PFSK-1 (cell line): ENCODE results near the gene ZFYVE19.

Experiments
- FOXP2 ChIP-seq: optimal IDR thresholded peaks from 2 replicates; pipeline ENCODE3; 2011; ENCODE audit warnings: borderline replicate concordance, control low read depth, inconsistent platforms; ENCODE audit not compliant: insufficient read depth; ENCODE audit errors: extremely low read length, extremely low read depth
- POLR2AphosphoS5 ChIP-seq: IDR thresholded peaks from 2 replicates; pipeline ENCODE4 v1.6.1; 2012; ENCODE audit warnings: low read depth, mild to moderate bottlenecking, control low read depth, low read length, moderate library complexity
- SIN3A ChIP-seq: IDR thresholded peaks from 2 replicates; pipeline ENCODE4 v1.6.1; 2012; ENCODE audit warnings: mild to moderate bottlenecking, low read length, moderate library complexity, borderline replicate concordance; ENCODE audit not compliant: insufficient read depth
- TAF1 ChIP-seq: IDR thresholded peaks from 2 replicates; pipeline ENCODE4 v1.6.1; 2012; ENCODE audit warnings: low read length, control low read depth, borderline replicate concordance; ENCODE audit not compliant: insufficient read depth
- TF ChIP-seq, protein P1 (sequence below), 2 experiments: IDR thresholded peaks; 2 replicates each; pipeline versions ENCODE4 v1.6.1 to v1.8.0; 2011 to 2012; ENCODE audit warnings: low read depth in 2 of 2, low read length in 2 of 2, control low read depth in 1 of 2, inconsistent platforms in 1 of 2, mild to moderate bottlenecking in 1 of 2, moderate library complexity in 1 of 2; ENCODE audit not compliant: insufficient read depth in 1 of 2

ZFYVE19 gene

DNA sequence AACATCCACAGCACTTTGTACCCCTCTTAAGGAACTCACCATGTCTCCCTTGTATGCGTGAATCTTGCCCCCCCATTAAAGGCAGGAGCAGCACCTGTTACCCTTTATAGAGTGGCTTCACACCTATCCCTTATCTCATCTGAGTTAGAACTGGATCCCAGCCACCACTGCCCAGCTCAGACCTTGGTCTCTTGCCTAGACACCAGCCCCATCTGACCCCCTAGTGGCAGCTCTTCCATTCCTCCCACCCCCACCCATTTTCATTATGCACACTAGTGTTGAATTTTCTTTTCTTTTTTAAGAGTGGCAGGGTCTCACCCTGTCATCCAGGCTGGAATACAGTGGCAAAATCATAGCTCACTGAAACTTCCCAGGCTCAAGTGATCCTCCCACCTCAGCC is 3.2 kb upstream of the ZFYVE19 start:
- no peak for TF ChIP-seq TAF1
- TF ChIP-seq FOXP2 = no peak
- no peak for TF ChIP-seq SIN3A
- TF ChIP-seq, protein P1, sequence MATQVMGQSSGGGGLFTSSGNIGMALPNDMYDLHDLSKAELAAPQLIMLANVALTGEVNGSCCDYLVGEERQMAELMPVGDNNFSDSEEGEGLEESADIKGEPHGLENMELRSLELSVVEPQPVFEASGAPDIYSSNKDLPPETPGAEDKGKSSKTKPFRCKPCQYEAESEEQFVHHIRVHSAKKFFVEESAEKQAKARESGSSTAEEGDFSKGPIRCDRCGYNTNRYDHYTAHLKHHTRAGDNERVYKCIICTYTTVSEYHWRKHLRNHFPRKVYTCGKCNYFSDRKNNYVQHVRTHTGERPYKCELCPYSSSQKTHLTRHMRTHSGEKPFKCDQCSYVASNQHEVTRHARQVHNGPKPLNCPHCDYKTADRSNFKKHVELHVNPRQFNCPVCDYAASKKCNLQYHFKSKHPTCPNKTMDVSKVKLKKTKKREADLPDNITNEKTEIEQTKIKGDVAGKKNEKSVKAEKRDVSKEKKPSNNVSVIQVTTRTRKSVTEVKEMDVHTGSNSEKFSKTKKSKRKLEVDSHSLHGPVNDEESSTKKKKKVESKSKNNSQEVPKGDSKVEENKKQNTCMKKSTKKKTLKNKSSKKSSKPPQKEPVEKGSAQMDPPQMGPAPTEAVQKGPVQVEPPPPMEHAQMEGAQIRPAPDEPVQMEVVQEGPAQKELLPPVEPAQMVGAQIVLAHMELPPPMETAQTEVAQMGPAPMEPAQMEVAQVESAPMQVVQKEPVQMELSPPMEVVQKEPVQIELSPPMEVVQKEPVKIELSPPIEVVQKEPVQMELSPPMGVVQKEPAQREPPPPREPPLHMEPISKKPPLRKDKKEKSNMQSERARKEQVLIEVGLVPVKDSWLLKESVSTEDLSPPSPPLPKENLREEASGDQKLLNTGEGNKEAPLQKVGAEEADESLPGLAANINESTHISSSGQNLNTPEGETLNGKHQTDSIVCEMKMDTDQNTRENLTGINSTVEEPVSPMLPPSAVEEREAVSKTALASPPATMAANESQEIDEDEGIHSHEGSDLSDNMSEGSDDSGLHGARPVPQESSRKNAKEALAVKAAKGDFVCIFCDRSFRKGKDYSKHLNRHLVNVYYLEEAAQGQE (IDR thresholded peaks at IDR 0.05; ENCODE audit: insufficient read depth in 1 of 2, low read depth in 2 of 2, low read length in 2 of 2) = no peak
- TF ChIP-seq POLR2AphosphoS5 = no peak

DNA sequence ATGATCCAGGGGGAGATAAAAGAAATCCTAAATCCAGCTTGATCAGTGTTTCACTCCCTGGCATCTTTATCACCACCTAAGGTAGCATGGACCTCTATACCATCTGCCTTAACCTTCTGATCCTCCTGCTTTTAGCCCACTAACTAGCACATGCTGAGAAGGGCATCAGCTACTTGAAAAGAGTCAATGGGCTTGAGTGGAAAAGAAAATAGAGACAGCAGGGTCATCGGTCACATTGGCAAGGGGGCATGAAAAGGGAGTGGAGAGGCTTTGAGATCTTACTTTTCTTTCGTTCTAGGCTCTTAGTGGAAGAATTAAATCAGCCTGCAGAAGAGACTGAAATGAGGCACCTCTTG is 239 bp upstream of the ZFYVE19 start:
- TF ChIP-seq SIN3A (no peak), FOXP2 (no peak), TAF1 (no peak; the same call in 1 of the 2 replicates), POLR2AphosphoS5 (no peak)
- TF ChIP-seq, protein P1 (IDR thresholded peaks at IDR 0.05; ENCODE audit: insufficient read depth in 1 of 2, low read depth in 2 of 2, low read length in 2 of 2) = no peak

DNA sequence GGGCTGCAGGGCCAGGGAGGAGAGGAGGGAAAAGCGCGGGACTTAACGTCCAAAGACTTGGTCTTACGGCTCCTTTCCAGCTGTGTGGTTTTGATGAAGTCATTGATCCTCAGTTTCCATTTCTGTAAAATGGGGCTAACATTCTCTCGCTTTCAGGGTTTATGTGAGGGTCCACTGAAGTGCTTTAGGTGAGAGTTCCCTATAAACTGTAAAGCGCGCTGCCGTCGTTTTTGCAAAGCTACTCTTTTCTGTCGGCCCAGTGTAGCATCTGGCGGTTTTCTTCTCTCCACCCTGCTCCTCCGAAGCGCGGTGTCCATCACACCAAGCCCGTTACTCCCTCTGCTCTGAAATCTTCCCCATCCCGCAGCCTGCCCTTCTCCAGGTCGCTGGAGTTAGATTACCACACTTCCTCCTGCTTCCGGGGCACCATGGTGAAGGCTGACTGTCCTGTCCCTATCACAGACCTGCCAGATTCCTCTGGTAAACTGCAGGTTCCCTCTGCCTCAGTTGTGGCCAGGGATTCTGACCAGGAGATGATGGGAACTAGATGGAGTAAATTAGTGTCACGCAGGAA is 1.1 kb downstream of the ZFYVE19 start:
- TF ChIP-seq, protein P1 (IDR thresholded peaks at IDR 0.05; ENCODE audit: insufficient read depth in 1 of 2, low read depth in 2 of 2, low read length in 2 of 2) = no peak
- TF ChIP-seq POLR2AphosphoS5 (no peak), TAF1 (no peak), SIN3A (no peak), FOXP2 (no peak)

DNA sequence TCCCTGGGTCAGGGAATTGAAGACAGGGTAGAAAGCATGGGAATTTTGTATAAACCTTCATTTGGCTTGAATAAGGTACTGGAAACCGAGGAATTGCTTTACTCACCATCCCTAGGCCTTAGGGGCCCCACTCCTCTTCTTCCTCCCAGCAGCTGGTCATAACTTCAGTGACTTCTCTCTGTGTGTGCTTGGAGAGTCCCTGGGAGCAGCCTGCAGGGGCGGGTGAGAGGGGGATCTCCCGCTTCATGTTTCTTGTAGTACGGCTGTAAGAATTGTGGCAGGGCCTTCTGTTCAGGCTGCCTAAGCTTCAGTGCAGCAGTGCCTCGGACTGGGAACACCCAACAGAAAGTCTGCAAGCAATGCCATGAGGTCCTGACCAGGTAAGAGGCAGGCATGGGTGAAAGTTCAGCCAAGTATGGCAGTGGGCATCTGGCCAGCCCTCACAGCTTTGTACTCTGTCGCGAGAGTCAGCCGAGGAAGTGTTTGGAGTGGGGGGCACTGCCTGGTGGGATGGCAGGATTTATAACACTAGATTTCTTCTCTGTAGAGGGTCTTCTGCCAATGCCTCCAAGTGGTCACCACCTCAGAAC is 2.1 kb downstream of the ZFYVE19 start:
- TF ChIP-seq POLR2AphosphoS5 (no peak), TAF1 (no peak)

DNA sequence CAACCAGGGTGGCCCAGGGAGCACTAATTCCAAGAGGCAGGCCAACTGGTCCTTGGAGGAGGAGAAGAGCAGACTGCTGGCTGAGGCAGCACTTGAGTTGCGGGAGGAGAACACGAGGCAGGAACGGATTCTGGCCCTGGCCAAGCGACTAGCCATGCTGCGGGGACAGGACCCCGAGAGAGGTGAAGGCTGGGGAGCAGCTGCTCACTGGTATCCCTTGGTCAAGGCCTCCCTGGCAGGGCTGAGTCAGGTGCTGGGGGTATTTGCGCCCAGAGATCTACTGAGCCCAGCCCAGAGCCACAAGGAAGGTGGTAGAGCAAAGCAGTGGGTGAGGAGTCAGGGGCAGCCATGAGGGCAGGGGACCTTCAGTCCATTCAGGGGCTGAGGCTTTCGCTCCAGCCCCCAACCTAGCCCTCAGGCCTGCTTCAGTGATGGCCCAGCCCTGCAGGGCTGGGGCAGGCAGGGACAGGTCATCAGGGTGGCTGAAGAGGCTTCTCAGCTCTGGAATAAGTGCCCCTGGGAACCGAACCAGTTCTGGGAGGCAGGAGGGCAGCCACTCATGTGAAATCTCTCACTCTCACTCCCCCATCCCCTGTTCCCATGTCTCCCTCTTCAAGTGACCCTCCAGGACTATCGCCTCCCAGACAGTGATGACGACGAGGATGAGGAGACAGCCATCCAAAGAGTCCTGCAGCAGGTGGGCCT is 6.0 kb downstream of the ZFYVE19 start:
- TF ChIP-seq, protein P1 (IDR thresholded peaks at IDR 0.05; ENCODE audit: insufficient read depth in 1 of 2, low read depth in 2 of 2, low read length in 2 of 2) = no peak
- TF ChIP-seq POLR2AphosphoS5 = no peak
